Activated CD8-positive, alpha-beta memory T cell treated with anti-CD3 and anti-CD28 coated beads, Interleukin-2, amount 50 U/mL, for 1 hour (primary cell): ENCODE results near the gene HOPX.
"Not testable (repeated sequence)": the region's sequence is repeated elsewhere in the genome, so short reads cannot be mapped to it uniquely, and the experiment has no call there.

Experiments
- DNase-seq: peaks from one replicate; pipeline ENCODE4 v3.0.0-alpha.2; 2020; ENCODE audit errors: extremely low read depth

The HOPX gene

GRCh38 chr4:56688094-56688647, 7.1 kb upstream of the HOPX start:
- no peak for DNase-seq

- DNase-seq: no peak
Observed at GRCh38 chr4:56686537-56687231, 5.6 kb upstream of the HOPX start.

- no peak for DNase-seq
Observed at GRCh38 chr4:56684320-56685050, 3.4 kb upstream of the HOPX start.

- DNase-seq: no peak
Observed at GRCh38 chr4:56683455-56683854, 2.4 kb upstream of the HOPX start.

- no peak for DNase-seq
Observed at GRCh38 chr4:56681853-56682525, 893 bp upstream of the HOPX start.

GRCh38 chr4:56680266-56680665, 830 bp downstream of the HOPX start:
- no peak for DNase-seq

- no peak for DNase-seq
Observed at GRCh38 chr4:56677711-56678110, 3.4 kb downstream of the HOPX start.

GRCh38 chr4:56674984-56675383, 6.1 kb downstream of the HOPX start:
- no peak for DNase-seq

- DNase-seq: no peak
Observed at GRCh38 chr4:56671860-56672259, 9.2 kb downstream of the HOPX start.

- no peak for DNase-seq
Observed at GRCh38 chr4:56671373-56671772, 9.7 kb downstream of the HOPX start.

GRCh38 chr4:56668267-56668666, 12.8 kb downstream of the HOPX start:
- no peak for DNase-seq

- not testable (repeated sequence) for DNase-seq
Observed at GRCh38 chr4:56667396-56667795, 13.7 kb downstream of the HOPX start.

GRCh38 chr4:56666279-56666678, 14.8 kb downstream of the HOPX start:
- no peak for DNase-seq

GRCh38 chr4:56665781-56666180, 15.3 kb downstream of the HOPX start:
- DNase-seq: no peak

GRCh38 chr4:56662782-56663468, 18.2 kb downstream of the HOPX start:
- no peak for DNase-seq

GRCh38 chr4:56659946-56660345, 21.1 kb downstream of the HOPX start:
- no peak for DNase-seq

GRCh38 chr4:56658528-56658927, 22.6 kb downstream of the HOPX start:
- DNase-seq: no peak

- no peak for DNase-seq
Observed at GRCh38 chr4:56657818-56658217, 23.3 kb downstream of the HOPX start.

- DNase-seq: no peak
Observed at GRCh38 chr4:56657128-56657527, 24.0 kb downstream of the HOPX start.

GRCh38 chr4:56656346-56656643, 24.8 kb downstream of the HOPX start:
- no peak for DNase-seq

GRCh38 chr4:56655627-56656345, 25.3 kb downstream of the HOPX start:
- DNase-seq: no peak

GRCh38 chr4:56655209-56655626, 25.9 kb downstream of the HOPX start:
- DNase-seq: no peak
